Breast epithelium (tissue), 3 donors: ENCODE data around the gene CAMTA1.

ENCODE experiments used
- POLR2A ChIP-seq: fragments of 450-650 bp; IDR thresholded peaks from one replicate; pipeline ENCODE4 v1.6.1; 2016; ENCODE audit warnings: antibody characterized with exemption, mild to moderate bottlenecking, moderate library complexity
- TF ChIP-seq, protein P1 (sequence below), 3 donors: fragments of 450-650 bp; IDR thresholded peaks; one replicate each; pipeline ENCODE4 v1.5.1; 2016 to 2017; ENCODE audit warnings: antibody characterized with exemption in 3 of 3, mild to moderate bottlenecking in 3 of 3, moderate library complexity in 3 of 3

GRCh38 chr1:6965935-6966241 lies 180.6 kb downstream of the CAMTA1 start:
- no peak for TF ChIP-seq POLR2A
- TF ChIP-seq, protein P1, sequence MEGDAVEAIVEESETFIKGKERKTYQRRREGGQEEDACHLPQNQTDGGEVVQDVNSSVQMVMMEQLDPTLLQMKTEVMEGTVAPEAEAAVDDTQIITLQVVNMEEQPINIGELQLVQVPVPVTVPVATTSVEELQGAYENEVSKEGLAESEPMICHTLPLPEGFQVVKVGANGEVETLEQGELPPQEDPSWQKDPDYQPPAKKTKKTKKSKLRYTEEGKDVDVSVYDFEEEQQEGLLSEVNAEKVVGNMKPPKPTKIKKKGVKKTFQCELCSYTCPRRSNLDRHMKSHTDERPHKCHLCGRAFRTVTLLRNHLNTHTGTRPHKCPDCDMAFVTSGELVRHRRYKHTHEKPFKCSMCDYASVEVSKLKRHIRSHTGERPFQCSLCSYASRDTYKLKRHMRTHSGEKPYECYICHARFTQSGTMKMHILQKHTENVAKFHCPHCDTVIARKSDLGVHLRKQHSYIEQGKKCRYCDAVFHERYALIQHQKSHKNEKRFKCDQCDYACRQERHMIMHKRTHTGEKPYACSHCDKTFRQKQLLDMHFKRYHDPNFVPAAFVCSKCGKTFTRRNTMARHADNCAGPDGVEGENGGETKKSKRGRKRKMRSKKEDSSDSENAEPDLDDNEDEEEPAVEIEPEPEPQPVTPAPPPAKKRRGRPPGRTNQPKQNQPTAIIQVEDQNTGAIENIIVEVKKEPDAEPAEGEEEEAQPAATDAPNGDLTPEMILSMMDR (IDR thresholded peaks at IDR 0.05): no peak
